Ovary (tissue), 3 donors: ENCODE measurements around the gene DACH1.

Experiments
- CTCF ChIP-seq, 3 donors: fragments of 450-650 bp in 2 of 3; fragments of 200-600 bp in 1 of 3; IDR thresholded peaks; one replicate each; pipeline versions ENCODE4 v1.5.1 to v1.8.0; 2016 to 2022; ENCODE audit warnings: antibody characterized with exemption in 3 of 3, mild to moderate bottlenecking in 1 of 3
- EP300 ChIP-seq: sonication (generic); formaldehyde crosslinking; IDR thresholded peaks from one replicate; pipeline ENCODE4 v1.6.1; 2017; ENCODE audit warnings: antibody characterized with exemption
- POLR2A ChIP-seq: fragments of 450-650 bp; IDR thresholded peaks from one replicate; pipeline ENCODE4 v1.6.1; 2017; ENCODE audit warnings: antibody characterized with exemption, mild to moderate bottlenecking, moderate library complexity
- donor health status: DM: no; HTN: no; CAD: no.

GRCh38 chr13:71879808-71880344 lies 12.9 kb upstream of the DACH1 start:
- TF ChIP-seq CTCF (IDR thresholded peaks at IDR 0.05) (no peak), EP300 (no peak), POLR2A (no peak)
